ENCODE measurements around the gene PPM1E.
A peak's percentile ranks its signal among the peaks of the same experiment; 100 is the strongest.
"Not testable (repeated sequence)": the region's sequence is repeated elsewhere in the genome, so short reads cannot be mapped to it uniquely, and the experiment has no call there.

PPM1E gene

GRCh38 chr17:58755577-58756245 is at the start of gene PPM1E:
TSS of gene PPM1E (plus strand) at chr17:58755854.
- DNase-seq: peak; percentile 22 to 31

DNA sequence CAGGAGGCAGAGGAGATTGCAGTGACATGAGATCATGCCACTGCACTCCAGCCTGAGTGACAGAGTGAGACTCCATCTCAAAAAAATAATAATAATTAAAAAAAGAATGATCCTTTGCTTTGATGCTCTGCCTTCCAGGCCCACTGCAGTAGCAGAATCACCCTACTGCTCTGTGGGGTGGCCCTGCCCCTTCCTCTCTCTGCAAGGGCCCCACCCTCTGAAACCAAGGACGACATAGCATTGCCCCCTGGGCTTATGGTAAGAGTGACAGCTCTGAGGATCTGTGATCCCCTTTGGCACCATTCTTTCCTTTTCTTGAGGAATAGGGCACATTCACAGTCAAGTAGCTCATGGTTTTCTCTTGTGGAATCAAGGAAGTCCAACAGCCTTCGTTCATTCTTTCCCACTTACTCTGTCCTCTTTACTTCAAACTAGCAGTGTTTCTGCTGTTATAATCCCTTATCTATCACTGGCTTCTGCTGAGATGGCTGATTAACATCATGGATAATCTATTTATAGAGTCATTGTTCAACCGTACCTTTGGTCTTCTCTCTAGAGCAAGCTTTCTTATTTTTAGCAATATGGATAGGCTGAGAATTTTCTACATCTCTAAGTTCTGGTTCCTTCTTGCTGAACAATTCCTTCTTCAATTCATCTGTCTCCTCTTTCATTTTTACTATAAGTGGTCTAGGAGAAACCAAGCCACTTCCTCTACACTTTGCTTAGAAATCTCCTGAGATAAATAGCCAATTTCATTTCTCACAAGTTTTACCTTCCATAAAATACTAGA is 49.1 kb upstream of the PPM1E start:
- DNase-seq: no peak

DNA sequence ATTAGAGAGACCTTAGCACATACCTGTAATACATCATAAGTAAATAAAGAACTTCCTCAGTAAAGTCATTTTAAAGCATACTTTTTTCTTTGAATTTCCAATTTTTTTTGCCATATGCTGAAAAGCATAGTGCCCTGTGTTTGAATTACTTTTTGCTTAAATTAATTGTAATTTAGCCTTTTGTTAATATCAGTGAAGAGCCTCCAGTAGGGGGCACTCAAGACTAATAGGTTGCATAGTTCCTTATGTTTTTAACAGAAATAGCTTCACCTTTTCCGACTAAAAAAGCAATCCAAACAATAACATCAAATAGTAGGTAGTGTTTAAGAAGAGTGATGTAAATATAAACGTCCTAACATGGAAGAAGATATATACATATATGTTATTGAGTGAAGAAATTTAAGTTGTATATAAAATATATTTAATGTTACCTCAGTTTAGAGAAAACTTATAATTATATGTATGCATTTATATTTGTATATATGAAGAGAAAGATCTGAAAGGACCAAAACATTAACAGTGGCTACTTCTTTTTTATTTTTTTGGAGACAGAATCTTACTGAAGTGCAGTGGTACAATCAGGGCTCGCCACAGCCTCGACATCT is 44.6 kb upstream of the PPM1E start:
- DNase-seq: peak in 1 of 2 donors; percentile 11

DNA sequence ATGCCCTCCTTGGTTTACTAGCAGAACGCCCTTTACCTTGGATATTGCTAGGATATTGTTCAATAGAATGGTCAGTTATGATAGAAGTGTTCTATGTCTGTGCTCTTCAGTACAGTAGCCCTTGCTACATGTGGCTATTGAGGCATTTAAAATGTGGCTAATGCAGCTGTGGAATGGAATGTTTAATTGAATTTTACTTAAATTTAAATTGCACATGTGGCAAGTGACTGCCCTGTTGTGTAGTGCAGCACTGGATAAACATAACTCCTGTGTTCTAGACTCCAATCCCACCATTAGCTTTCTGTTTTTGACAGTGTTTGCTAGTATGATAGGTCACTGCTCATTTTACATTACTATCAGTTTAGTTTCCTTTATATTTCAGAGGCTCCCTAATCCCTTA is 33.4 kb upstream of the PPM1E start:
- DNase-seq: no peak

- no peak for DNase-seq
Observed at GRCh38 chr17:58722696-58723095, 33.0 kb upstream of the PPM1E start.

GRCh38 chr17:58728798-58729197 is 26.9 kb upstream of the PPM1E start:
- peak in 1 of 2 donors; percentile 22 for DNase-seq

DNA sequence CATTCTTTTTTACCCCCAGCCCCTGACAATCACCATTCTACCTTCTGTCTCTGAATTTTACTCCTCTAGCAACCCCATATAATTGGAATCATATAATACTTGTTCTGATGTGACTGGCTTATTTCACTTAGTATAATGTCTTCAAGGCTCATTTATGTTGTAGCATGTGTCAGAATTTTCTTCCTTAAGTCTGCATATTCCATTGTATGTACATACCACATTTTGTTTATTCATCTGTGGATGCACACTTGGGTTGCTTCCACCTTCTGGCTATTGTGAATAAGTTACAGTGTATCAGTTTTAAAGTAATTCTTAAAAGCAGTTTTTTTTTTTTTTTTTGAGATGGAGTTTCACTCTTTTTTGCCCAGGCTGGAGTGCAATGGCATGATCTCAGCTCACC is 24.7 kb upstream of the PPM1E start:
- DNase-seq: no peak

- DNase-seq: no peak
Observed at GRCh38 chr17:58734040-58734439, 21.6 kb upstream of the PPM1E start.

- no peak for DNase-seq
Observed at GRCh38 chr17:58734811-58735210, 20.8 kb upstream of the PPM1E start.

GRCh38 chr17:58741121-58741625 is 14.5 kb upstream of the PPM1E start:
- DNase-seq: no peak

- DNase-seq: no peak
Observed at GRCh38 chr17:58747674-58748073, 8.0 kb upstream of the PPM1E start.

DNA sequence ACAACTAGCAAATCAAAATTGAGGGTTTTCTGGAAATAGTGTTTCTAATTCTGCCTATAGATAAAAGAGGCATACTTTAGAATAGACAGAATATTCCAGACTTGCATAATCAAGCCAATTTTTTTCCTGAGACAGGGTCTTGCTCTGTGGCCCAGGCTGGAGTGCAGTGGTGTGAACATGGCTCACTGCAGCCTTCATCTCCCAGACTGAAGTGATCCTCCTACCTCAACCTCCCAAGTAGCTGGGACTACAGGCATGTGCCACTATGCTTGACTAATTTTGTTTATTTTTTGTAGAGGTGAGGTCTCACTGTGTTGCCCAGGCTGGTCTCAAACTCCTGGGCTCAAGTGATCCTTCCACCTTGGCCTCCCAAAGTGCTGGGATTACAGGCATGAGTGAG is 6.0 kb upstream of the PPM1E start:
- not testable (repeated sequence) for DNase-seq

- no peak for DNase-seq
Observed at GRCh38 chr17:58753026-58753425, 2.6 kb upstream of the PPM1E start.

GRCh38 chr17:58755269-58755576 is 431 bp upstream of the PPM1E start:
- DNase-seq: no peak

DNA sequence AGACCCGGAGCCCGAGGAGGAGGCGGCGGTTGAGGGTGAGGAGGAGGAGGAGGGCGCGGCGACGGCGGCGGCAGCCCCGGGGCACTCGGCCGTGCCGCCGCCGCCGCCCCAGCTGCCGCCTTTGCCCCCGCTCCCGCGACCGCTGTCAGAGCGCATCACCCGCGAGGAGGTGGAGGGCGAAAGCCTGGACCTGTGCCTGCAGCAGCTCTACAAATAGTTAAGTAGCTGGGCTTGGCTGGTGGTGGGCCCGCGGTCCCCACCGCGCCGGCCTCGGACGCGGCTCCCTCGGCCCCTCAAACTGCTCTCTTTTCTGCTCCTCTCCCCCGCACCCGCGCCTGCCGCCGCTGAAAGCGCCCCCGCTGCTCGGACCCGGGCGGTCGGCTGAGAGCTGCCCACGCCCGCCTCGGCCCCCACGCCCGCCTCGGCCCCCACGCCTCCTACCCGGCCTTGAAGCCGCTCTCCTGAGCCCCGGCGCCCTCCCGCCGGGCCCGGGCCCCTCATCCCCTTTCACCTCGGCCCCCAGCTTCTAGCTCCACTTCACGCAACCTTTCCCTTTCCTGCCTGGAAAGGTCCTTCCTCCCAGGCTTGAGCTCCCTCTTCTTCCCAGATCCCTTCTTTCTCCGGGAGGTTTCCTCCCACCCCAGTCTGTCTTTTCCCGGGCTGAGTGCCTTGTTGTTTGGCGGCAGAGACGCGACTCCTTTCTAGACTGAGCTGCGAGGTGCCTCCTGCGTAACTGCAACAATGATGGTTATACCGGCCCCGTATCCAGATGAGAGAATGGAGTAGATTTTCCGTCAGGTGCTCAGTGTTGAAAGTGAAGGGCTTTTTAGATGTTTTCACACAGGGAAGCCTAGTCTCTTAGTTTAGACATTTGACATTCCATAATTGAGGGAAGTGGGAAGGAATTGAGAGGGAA is 850 bp downstream of the PPM1E start:
- DNase-seq: no peak

DNA sequence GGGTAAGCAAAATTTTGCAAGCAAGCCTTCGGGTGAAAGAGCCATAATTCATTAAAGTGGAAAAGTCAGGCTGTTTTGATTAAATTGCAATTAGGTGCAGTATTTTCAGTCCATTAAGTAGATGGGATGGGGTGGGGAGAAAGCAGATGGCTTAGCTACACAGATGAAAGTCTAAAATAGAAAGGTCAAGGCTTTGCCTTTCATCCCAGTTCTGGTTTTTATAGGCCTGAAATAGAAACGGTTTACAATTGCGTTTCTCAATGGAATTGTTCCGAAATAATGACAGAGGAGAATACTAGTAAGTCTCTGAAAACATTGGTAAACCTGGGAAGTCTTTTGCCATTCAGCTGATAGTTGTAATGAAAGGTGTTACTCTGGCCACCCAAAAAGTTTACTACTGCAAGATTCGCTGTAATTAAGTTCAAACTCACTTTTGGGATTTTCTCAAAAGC is 1.5 kb downstream of the PPM1E start:
- no peak for DNase-seq

GRCh38 chr17:58758890-58759289 is 3.2 kb downstream of the PPM1E start:
- no peak for DNase-seq

DNA sequence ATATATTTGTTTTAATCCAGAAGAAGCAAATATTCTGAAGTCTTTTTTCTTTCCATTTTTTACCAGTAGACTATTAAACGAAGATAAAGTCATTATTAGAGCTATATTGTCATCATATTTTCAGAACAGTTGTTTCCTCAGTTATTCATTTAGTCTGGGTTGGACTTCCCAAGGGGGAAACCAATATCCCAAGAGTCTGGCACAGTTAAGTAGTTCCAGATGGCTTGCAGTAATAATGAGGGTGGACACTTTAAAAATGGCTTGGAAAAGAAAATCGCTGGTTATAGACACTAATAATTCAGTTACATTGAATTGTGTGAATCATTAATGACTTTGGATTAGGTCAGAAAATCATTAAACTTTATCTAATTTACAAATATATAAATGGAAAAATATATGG is 3.9 kb downstream of the PPM1E start:
- DNase-seq: no peak

DNA sequence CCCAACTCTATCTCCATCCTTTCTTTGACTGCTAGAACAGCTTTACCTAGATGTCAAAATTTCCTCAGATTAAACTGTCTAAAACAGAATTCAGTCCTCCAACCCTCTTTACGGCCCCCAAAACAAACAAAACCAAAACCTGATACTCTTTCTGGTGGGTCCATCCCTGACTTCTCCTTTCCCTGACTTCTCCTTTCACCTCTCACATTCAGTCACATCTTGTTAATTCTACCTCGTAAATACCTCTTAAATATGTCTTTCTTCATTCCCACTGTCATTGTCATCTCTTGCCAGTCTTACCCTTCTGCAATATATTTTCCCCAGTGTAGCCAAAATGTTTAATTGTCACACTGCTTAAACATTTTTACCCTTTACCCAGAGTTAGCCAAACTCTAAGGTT is 4.6 kb downstream of the PPM1E start:
- no peak for DNase-seq

GRCh38 chr17:58763263-58763662 is 7.6 kb downstream of the PPM1E start:
- no peak for DNase-seq

GRCh38 chr17:58764373-58764772 is 8.7 kb downstream of the PPM1E start:
- DNase-seq: no peak

DNA sequence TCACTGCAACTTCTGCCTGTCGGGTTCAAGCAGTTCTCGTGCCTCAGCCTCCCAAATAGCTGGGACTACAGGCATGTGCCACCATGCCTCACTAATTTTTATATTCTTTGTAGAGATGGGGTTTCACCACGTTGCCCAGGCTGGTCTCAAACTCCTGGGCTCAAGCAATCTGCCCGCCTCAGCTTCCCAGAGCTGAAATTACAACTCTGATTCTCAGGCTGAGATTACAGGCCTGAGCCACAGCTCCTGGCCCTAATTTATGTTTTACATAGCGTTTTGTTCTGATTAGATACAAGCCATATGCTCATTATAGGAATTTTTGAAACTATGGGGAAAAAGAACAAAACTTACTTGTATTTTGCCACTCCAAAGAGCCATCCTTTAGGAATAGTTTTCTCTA is 22.8 kb downstream of the PPM1E start:
- DNase-seq: not testable (repeated sequence)

- DNase-seq: no peak
Observed at GRCh38 chr17:58779446-58779845, 23.8 kb downstream of the PPM1E start.

Measured in hippocampal formation (tissue), 2 donors.